ENCODE data around the gene HTR3E.

GRCh38 chr3:184059424-184059823, 37.4 kb upstream of the HTR3E start:
- TF ChIP-seq, protein P1, sequence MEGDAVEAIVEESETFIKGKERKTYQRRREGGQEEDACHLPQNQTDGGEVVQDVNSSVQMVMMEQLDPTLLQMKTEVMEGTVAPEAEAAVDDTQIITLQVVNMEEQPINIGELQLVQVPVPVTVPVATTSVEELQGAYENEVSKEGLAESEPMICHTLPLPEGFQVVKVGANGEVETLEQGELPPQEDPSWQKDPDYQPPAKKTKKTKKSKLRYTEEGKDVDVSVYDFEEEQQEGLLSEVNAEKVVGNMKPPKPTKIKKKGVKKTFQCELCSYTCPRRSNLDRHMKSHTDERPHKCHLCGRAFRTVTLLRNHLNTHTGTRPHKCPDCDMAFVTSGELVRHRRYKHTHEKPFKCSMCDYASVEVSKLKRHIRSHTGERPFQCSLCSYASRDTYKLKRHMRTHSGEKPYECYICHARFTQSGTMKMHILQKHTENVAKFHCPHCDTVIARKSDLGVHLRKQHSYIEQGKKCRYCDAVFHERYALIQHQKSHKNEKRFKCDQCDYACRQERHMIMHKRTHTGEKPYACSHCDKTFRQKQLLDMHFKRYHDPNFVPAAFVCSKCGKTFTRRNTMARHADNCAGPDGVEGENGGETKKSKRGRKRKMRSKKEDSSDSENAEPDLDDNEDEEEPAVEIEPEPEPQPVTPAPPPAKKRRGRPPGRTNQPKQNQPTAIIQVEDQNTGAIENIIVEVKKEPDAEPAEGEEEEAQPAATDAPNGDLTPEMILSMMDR (IDR thresholded peaks at IDR 0.05), result no peak
- no peak for TF ChIP-seq ZFX (IDR thresholded peaks at IDR 0.05; ENCODE audit: borderline replicate concordance)
